Measurements from ENCODE around the gene CREBRF. TPM values are rescaled to one million over a fixed set of nuclear protein-coding genes. Genes with fewer than 3 reads are reported as not detected.
"Not testable (repeated sequence)": the region's sequence is repeated elsewhere in the genome, so short reads cannot be mapped to it uniquely, and the experiment has no call there.

CREBRF gene, protein sequence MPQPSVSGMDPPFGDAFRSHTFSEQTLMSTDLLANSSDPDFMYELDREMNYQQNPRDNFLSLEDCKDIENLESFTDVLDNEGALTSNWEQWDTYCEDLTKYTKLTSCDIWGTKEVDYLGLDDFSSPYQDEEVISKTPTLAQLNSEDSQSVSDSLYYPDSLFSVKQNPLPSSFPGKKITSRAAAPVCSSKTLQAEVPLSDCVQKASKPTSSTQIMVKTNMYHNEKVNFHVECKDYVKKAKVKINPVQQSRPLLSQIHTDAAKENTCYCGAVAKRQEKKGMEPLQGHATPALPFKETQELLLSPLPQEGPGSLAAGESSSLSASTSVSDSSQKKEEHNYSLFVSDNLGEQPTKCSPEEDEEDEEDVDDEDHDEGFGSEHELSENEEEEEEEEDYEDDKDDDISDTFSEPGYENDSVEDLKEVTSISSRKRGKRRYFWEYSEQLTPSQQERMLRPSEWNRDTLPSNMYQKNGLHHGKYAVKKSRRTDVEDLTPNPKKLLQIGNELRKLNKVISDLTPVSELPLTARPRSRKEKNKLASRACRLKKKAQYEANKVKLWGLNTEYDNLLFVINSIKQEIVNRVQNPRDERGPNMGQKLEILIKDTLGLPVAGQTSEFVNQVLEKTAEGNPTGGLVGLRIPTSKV
- 4.3 and 9.2 TPM in 2 replicates for total RNA-seq (2014; rRNA removed; shearing (Covaris generic); ENCODE audit: low replicate concordance)

DNA sequence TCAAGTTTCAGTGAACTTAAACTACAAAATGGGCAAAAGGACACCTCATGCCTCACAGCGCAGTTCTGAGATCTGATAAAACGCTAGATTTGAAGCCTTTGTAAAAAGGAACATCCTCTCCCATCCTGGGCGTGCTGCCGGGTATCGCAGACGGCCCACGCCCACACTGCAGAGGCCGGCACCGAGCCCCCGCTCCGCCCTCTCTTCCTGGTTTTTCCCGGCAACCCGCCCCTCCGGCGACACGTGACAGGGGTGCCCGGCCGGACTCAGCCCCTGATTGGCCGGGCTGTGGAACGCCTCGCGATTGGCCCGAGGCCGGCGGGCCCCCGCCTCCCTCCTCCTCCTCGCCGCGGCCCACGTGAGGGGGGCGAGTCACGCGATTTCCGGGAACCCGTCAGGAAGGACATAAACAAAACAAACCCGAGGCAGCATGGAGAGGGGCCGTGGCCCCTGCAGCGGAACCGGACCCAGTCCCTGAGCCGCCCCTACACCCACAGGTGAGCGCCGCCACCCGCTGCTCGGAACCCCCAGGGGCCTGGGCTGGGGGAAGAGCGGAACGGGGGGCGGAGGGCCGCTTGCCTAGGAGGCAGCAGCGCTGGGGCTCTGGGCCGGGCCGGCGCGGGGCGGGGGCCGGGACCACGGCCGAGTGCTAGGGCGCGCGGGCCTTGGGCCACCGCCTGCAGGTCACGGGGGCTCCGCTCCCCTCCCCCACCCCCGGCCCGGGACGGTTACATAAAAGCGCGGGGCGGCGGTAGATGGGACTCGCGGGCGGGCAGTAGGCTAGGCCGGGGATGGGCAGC lies at the start of gene CREBRF:
Gene CREBRF, plus strand, starts transcription at position 370 of the 800 bp plus-strand sequence. CDS start 24,424 bp downstream, outside the sequence.
- DNase-seq: peak; percentile 100
- Histone ChIP-seq H3K27me3 (no peaks in the 10 kb centered on the region), H3K4me3 (peak within 1 kb of the TSS; percentile 92), H3K9me3 (no peaks in the 10 kb centered on the region), H3K36me3 (no peaks in the 10 kb centered on the region)

GRCh38 chr5:173010021-173010420 lies 46.1 kb upstream of the CREBRF start:
- DNase-seq: no peak
- no peaks in the 10 kb centered on the region for H3K9me3 ChIP-seq

DNA sequence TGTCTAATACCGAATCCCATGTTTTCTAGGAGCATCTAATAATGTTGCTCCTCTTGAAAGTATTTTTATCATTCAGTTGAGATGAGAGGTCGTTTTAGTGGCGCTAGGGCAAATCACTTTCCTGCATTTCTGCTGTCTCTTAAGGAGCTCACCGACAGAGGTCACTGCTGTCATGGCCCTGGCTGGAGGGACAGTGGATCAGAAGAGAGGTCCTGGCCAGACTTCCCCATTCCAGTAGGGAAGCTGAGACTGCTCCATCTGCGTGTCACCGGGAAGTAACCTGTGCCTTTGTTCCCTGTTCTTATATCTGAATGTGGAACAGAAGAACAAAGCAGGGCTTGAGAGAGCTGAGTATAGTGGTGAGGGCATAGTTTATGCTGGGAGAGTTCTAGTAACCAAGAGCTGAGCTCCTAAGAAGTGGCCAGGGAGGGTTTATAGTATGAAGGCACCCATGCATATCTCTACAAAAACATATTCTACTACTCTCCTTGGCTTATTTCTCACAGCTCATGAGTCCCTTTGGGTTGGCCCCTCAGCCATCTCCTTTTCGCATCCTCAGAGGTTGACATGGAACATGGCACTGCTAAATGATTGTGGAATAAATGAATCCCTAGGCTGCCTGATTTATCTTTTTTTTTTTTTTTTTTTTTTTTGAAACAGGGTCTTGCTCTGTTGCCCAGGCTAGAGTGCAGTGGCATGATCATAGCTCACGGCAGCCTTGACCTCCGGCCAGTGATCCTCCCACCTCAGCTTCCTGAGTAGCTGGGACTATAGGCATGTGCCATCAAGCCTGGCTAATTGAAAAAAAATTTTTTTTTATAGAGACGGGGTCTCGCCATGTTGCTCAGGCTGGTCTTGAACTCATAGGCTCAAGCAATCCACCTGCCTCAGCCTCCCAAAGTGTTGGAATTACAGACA lies 45.3 kb upstream of the CREBRF start:
- H3K9me3 ChIP-seq: no peaks in the 10 kb centered on the region
- H3K27me3 ChIP-seq: no peaks in the 10 kb centered on the region
- no peak for DNase-seq
- H3K36me3 ChIP-seq: no peaks in the 10 kb centered on the region; the same call in none of the 2 replicates
- H3K4me3 ChIP-seq: no peak overlapping the region

More at GRCh38 chr5:173010021-173010420, 46.1 kb upstream of the CREBRF start:
- H3K36me3 ChIP-seq: no peaks in the 10 kb centered on the region; the same call in none of the 2 replicates
- H3K27me3 ChIP-seq: no peaks in the 10 kb centered on the region
- no peak overlapping the region for H3K4me3 ChIP-seq

DNA sequence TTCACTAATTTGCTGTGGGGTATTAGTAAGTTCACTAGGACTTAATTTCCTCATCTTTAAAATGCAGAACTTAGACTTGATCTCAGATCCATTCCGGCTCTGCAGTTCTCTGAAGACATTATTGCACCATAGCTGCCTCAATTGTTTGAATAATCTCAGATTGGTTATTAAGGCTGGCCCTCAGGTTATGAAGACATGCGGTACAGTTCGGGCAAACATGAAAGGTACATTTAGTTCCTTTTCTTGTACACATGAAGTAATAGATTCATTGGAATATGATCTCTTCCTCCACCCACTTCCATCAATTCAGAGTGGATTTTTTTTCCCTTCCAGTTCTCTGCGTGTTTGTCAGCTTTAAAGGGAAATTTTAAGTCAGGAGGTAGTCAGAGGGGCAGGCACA lies 44.6 kb upstream of the CREBRF start:
- H3K9me3 ChIP-seq: no peaks in the 10 kb centered on the region
- no peaks in the 10 kb centered on the region; the same call in none of the 2 replicates for H3K36me3 ChIP-seq
- no peak overlapping the region for H3K4me3 ChIP-seq
- no peaks in the 10 kb centered on the region for H3K27me3 ChIP-seq
- no peak for DNase-seq

- H3K27me3 ChIP-seq: no peaks in the 10 kb centered on the region
- DNase-seq: no peak
- H3K36me3 ChIP-seq: no peaks in the 10 kb centered on the region; the same call in none of the 2 replicates
- H3K4me3 ChIP-seq: no peak overlapping the region
- H3K9me3 ChIP-seq: no peaks in the 10 kb centered on the region
Measured at GRCh38 chr5:173012882-173013281, 43.3 kb upstream of the CREBRF start.

GRCh38 chr5:173014671-173015070 lies 41.5 kb upstream of the CREBRF start:
- no peak for DNase-seq
- no peak overlapping the region for H3K4me3 ChIP-seq
- H3K9me3 ChIP-seq: no peaks in the 10 kb centered on the region
- H3K36me3 ChIP-seq: peaks cover 2% of the 10 kb centered on the region
- H3K27me3 ChIP-seq: no peaks in the 10 kb centered on the region

DNA sequence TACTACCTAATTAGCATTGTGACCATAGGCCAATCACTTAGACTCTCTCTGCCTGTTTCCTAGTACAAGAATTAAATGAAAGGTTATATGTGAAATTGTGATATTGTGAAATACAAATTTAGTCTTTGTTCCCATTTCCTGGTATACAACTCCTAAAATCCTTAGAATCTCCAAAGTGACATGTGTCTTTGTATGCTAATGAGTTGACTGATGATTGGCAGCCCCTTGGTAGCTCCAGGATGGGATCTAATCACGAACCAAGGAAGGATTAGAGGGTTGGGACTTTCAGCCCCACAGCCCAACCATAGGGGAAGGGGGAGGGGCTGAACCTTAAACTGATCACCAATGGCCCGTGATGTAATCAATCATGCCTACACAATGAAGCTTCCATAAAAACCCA lies 41.0 kb upstream of the CREBRF start:
- Histone ChIP-seq H3K36me3 (peaks cover 8% of the 10 kb centered on the region), H3K4me3 (no peak overlapping the region), H3K27me3 (no peaks in the 10 kb centered on the region), H3K9me3 (no peaks in the 10 kb centered on the region)
- DNase-seq: no peak

DNA sequence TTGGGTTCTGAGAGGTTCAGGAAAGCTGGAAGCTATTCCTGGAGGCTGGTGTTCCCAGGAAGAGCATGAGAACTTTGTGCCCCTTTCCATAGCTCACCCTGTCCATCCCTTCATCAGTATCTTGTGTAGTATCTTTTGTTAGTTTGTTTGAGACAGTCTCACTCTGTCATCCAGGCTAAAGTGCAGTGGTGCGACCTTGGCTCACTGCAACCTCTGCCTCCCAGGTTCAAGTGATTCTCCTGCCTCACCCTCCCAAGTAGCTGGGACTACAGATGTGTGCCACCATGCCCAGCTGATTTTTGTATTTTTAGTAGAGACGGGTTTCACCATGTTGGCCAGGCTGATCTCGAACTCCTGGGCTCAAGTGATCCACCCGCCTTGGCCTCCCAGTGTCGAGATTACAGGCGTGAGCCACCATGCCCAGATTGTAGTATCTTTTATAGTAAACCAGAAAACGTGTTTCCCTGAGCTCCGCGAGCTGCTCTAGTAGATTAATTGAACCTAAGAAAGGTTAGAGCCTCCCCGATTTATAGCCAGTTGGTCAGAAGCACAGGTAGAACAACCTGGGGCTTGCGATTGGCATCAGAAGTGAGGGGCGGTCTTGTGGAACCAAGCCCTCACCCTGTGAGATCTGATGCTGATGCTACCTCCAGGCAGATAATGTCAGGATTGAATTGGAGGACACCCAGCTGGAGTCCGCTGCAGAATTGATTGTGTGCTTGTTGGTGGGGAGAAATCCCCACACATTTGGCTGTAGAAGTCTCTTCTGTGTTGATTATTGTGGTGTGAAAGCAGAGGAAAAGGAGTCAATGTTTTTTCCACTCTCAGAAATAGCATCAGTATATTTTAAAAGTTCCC lies 40.3 kb upstream of the CREBRF start:
- H3K9me3 ChIP-seq: no peaks in the 10 kb centered on the region
- H3K27me3 ChIP-seq: no peaks in the 10 kb centered on the region
- peaks cover 14% of the 10 kb centered on the region for H3K36me3 ChIP-seq
- H3K4me3 ChIP-seq: no peak overlapping the region
- DNase-seq: no peak

- no peak for DNase-seq
- Histone ChIP-seq H3K36me3 (peaks cover 22% of the 10 kb centered on the region), H3K9me3 (no peaks in the 10 kb centered on the region), H3K27me3 (no peaks in the 10 kb centered on the region), H3K4me3 (no peak overlapping the region)
Measured at GRCh38 chr5:173016598-173017046, 39.5 kb upstream of the CREBRF start.

DNA sequence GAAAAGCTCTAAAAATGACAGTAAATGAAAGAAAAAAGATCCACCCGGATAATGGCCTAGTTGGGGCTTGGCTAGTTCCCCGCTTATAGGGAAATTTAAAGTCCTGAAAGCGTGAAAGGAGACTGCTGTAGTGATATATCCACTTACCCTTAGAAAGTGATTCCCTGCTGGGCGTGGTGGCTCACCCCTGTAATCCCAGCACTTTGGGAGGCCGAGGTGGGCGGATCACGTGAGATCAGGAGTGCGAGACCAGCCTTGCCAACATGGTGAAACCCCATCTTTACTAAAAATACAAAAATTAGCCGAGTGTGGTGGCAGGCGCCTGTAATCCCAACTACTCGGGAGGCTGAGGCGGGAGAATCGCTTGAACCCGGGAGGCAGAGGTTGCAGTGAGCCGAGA lies 39.1 kb upstream of the CREBRF start:
- not testable (repeated sequence) for H3K27me3 ChIP-seq, H3K9me3 ChIP-seq, H3K4me3 ChIP-seq, DNase-seq
- H3K36me3 ChIP-seq: peaks cover 24% of the 10 kb centered on the region

DNA sequence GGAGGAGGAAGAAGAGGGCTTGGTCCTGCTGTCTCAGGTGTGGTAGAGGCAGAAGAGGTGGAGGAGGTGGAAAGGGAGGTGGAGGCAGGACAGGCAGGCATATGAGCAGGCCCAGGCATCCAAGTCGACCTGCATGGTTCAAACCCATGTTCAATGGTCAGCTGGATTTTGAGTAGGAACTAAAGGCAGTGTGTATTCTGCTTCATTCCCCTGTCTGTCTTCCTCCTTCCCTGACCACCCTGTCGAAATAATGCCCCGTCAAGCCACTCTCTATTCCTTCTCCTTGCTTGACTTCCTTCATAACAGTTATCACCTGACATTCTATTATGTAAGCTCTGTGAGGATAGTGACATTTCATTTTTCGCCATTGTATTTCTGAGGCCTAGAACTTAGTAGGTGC lies 37.8 kb upstream of the CREBRF start:
- H3K4me3 ChIP-seq: no peak overlapping the region
- H3K9me3 ChIP-seq: no peaks in the 10 kb centered on the region
- DNase-seq: no peak
- H3K36me3 ChIP-seq: peaks cover 36% of the 10 kb centered on the region
- no peaks in the 10 kb centered on the region for H3K27me3 ChIP-seq

- no peak for DNase-seq
- Histone ChIP-seq H3K4me3 (no peak overlapping the region), H3K9me3 (no peaks in the 10 kb centered on the region)
Measured at GRCh38 chr5:173020154-173020581, 36.0 kb upstream of the CREBRF start.

DNA sequence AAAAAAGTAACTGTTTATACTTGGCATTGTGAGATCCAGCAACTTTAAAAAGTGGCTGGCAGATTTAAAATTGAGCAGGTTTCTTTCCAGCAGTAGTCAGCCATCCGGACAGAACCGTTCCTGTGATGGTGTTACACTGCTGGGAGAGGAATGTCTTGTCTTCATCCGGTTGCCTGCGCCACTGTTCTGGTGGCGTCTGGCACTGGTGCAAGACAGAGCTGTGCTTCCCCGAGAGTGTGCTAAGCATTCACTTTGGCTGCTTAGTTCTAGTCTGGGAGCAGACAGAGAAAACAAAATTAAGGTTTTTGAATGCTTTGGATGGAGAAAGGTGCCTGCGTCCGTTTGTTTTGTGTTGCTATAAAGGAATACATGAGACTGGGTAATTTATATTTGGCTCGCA lies 35.5 kb upstream of the CREBRF start:
- DNase-seq: no peak
- no peaks in the 10 kb centered on the region for H3K27me3 ChIP-seq

More at GRCh38 chr5:173020154-173020581, 36.0 kb upstream of the CREBRF start:
- Histone ChIP-seq H3K27me3 (no peaks in the 10 kb centered on the region), H3K36me3 (peaks cover 38% of the 10 kb centered on the region)

GRCh38 chr5:173025651-173026050 lies 30.5 kb upstream of the CREBRF start:
- Histone ChIP-seq H3K36me3 (peaks cover 40% of the 10 kb centered on the region), H3K27me3 (no peaks in the 10 kb centered on the region), H3K4me3 (no peak overlapping the region), H3K9me3 (no peaks in the 10 kb centered on the region)
- DNase-seq: no peak

More for the DNA sequence above, 35.5 kb upstream of the CREBRF start:
- Histone ChIP-seq H3K4me3 (no peak overlapping the region), H3K9me3 (no peaks in the 10 kb centered on the region), H3K36me3 (peaks cover 38% of the 10 kb centered on the region)

DNA sequence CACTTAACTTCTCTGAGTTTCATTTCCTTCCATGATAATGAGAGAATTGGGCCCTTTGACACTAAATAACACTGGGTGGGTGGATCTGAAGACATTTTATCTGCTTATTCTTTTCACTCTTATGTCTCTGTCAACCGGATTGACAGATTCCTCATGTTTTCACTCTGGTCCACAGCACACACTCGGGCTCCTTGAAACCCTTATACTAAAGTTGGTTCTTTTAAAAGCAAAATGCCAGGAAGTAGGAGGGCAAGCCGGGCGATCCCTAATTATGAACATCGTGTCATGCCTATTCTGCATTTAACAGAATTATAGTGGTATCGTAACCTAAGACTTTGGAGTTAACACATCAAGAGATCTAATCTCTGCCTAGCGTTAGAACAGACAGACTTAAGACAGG lies 28.2 kb upstream of the CREBRF start:
- Histone ChIP-seq H3K9me3 (no peaks in the 10 kb centered on the region), H3K4me3 (no peak overlapping the region), H3K36me3 (peaks cover 21% of the 10 kb centered on the region), H3K27me3 (no peaks in the 10 kb centered on the region)
- DNase-seq: no peak
